DMS114 treated with DMSO at 0.1 percent for 48 hours (cell line): ENCODE measurements around the gene INPP5J.

Experiments
- DNase-seq: peaks from one replicate; lab custom pipeline; 2025; ENCODE audit not compliant: unreplicated experiment; lab: John Stamatoyannopoulos, UW

The INPP5J gene

DNA sequence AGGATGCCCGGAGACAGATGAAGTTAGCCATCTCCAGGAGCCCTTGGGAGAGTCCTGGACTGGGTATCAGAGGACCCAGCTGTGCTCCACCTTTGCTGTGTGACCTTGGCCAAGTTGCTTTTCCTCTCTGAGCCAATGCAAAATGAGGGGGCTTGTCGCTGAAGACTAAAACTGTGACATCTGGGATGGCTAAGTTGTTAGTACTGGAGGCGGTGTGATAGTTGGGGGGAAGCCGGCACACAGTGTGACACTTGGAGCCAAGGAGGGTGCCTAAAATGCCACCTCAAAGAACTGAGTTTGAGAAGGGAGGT lies 481 bp downstream of the INPP5J start:
- no peak for DNase-seq

DNA sequence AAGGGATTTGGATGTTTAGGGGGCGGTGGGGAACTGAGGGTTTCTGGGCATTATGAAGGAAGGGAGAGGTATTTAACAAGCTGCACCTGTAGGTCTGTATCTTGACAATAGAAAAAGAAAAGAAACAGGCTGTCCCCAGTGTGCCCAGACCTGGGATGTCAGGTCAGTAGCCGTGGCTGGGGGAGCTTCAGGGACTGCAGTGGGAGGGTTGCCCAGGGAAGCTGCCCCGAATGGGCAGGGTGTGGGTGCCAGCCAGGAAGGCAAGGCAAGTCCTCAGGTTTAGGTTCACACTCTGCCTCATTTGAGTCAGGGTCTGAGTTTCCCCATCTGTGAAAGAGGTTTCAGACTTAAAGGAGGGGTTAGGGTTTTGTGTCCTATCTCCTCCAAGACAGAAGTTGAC lies 1.5 kb downstream of the INPP5J start:
- DNase-seq: no peak

DNA sequence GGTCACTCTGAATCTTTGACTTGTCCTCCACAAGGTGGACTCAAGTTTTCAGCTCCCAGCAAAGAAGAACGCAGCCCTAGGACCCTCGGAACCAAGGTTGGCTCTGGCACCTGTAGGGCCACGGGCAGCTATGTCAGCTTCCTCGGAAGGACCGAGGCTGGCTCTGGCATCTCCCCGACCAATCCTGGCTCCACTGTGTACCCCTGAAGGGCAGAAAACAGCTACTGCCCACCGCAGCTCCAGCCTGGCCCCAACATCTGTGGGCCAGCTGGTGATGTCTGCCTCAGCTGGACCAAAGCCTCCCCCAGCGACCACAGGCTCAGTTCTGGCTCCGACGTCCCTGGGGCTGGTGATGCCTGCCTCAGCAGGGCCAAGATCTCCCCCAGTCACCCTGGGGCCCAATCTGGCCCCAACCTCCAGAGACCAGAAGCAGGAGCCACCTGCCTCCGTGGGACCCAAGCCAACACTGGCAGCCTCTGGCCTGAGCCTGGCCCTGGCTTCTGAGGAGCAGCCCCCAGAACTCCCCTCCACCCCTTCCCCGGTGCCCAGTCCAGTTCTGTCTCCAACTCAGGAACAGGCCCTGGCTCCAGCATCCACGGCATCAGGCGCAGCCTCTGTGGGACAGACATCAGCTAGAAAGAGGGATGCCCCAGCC lies 2.2 kb downstream of the INPP5J start:
- DNase-seq: no peak

DNA sequence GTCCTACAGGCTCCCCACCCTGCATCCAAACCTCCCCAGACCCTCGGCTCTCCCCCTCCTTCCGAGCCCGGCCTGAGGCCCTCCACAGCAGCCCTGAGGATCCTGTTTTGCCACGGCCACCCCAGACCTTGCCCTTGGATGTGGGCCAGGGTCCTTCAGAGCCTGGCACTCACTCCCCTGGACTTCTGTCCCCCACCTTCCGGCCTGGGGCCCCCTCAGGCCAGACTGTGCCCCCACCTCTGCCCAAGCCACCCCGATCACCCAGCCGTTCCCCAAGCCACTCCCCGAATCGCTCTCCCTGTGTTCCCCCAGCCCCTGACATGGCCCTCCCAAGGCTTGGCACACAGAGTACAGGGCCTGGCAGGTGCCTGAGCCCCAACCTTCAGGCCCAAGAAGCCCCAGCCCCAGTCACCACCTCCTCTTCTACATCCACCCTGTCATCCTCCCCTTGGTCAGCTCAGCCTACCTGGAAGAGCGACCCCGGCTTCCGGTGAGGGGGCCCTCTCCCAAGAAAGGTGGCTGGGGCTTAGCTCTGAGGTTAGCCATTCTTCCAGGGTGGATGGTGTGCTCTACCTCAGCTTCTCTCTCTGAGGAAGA lies 2.9 kb downstream of the INPP5J start:
- DNase-seq: no peak

DNA sequence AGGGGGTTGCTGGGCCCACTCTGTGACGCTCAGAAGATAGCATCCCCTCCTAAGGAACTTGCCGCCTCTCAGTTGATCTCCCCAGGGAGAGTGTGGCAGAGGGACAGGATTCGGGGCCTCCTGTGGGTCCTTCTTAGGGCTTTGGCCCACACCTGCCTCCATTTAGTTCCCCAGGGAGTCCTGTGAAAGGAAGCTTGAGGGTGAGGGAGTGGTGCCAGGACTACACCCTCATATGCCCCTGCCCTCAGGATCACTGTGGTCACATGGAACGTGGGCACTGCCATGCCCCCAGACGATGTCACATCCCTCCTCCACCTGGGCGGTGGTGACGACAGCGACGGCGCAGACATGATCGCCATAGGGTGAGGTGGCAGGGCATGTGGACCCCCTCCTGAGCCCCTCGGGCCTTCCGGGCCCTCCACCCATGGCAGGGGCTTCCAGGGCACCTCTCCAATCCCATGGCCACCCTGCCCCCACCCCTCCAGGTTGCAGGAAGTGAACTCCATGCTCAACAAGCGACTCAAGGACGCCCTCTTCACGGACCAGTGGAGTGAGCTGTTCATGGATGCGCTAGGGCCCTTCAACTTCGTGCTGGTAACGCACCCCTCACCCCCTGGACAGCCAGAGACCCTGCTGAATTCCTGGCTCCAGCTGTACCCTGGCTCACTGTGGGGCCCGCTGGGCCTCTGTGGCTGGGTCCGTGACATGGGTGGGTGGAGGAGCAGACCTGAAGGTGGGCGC lies 3.5 kb downstream of the INPP5J start:
- DNase-seq: no peak

DNA sequence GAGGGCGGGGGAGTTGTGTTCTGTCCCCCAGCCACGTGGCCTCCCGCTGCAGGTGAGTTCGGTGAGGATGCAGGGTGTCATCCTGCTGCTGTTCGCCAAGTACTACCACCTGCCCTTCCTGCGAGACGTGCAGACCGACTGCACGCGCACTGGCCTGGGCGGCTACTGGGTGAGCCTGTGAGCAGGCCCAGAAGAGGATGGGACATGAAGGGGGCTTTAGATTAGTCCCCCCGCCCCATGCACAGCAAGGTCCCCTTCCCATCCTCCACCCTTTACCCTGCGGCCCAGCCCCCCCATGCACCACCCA lies 4.1 kb downstream of the INPP5J start:
- no peak for DNase-seq

DNA sequence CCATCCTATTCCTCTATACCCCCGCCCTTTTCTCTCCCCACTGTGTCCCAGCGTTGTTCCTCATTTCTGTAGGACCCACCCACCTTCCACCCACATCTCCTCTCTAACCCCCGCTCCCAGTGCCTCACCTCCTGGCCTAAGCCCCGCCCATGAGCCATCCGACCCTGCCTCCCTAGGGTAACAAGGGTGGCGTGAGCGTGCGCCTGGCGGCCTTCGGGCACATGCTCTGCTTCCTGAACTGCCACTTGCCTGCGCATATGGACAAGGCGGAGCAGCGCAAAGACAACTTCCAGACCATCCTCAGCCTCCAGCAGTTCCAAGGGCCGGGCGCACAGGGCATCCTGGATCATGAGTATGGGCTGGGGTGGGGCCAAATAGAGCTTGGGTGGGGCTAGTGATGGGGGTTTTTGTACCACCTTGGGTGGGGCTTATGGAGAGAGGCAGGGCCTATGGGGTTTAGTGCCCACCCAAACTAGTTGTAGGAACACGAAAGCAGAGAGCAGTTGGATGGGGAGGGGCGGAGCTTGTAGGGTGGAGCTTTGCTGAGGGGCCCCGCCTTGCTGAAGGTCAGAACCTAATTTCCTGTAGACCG lies 4.5 kb downstream of the INPP5J start:
- DNase-seq: no peak

DNA sequence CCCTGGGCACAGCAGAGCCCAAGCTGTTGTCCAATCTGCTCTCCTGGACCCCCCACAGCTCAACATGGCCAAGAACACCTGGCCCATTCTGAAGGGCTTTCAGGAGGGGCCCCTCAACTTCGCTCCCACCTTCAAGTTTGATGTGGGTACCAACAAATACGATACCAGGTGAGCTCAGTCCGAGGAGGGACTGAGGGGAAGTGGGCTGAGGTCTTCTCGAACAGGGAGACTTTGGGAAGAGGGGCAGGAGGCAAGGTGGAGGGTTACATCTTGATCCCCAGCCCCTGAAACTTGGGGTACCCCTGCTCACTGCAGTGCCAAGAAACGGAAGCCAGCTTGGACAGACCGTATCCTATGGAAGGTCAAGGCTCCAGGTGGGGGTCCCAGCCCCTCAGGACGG lies 5.4 kb downstream of the INPP5J start:
- DNase-seq: no peak

DNA sequence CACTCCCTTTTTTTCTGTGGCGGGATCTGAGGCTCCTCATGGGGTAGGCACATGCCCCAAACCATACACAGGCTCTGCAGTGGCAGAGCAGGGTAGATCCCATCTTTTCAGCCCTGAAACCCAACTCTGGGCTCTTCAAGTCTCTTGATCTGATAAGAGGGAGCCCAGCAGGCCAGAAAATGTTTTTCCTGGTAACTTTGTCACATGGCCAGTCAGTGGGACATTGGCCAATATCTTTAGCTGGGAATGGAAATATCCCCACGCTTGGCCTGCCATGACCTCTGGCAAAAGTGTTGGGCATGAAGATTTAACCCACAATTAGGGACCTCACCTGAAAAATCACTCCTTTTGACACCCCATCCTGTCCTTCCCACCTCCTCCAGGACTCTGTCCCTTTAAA lies 8.1 kb downstream of the INPP5J start:
- no peak for DNase-seq

DNA sequence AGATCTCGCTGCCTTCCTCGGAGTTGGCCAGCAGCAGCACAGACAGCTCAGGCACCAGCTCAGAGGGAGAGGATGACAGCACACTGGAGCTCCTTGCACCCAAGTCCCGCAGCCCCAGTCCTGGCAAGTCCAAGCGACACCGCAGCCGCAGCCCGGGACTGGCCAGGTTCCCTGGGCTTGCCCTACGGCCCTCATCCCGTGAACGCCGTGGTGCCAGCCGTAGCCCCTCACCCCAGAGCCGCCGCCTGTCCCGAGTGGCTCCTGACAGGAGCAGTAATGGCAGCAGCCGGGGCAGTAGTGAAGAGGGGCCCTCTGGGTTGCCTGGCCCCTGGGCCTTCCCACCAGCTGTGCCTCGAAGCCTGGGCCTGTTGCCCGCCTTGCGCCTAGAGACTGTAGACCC lies 11.1 kb downstream of the INPP5J start:
- no peak for DNase-seq

DNA sequence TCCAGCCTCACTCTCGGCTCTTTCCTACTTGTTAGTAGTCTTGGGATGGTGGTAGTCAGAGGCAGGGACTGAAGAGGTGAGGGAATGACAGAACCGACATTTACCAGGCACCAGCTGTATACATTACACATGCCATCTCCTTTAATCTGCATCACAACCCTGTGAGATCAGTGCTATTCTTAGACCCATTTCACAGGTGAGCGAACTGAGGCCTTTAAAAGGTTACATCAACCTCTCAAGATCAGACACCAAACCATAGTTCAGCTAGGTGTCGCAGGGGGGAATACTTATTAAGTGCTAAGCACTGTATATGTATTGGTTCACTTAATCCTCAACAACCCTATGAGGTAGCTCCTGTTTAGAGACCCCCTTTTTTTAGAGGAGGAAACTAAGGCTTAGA lies 11.9 kb downstream of the INPP5J start:
- no peak for DNase-seq

DNA sequence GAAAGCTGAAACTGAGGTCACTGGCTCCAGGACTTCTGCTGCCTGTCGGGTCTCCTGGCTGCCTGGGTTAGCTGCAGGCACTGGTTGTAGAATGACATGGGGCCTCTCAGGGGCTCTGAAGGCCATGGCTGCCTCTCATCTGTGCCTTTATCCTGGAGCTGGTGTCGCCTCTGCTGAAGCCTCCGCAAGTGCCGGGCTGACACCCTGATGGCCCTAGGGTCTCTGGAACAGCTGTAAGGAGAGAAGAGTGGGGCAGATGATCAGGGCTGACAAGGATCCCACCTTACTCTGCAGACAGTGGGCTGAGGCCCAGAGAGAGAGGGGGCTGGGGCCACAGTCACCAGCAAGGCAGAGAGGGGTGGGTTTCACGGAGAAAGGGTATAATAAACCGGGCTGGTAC lies 12.9 kb downstream of the INPP5J start:
- no peak for DNase-seq

DNA sequence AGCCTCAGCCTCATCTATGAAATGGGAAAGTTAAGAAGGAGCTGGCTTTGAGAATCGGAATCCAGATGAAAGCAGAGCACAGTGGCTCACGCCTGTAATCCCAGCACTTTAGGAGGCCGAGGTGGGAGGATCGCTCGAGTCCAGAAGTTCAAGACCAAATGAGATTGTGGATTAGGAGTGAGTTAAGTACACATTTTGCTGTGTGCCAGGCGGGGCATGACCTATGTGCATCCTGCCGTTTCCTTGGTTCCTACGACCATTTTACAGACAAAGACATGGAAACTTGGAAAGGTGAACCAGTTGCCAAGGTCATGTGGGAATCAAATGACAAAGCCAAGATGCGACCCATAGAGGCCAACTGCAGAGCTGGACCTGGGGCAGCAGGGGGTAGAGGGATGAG lies 13.4 kb downstream of the INPP5J start:
- DNase-seq: no peak

DNA sequence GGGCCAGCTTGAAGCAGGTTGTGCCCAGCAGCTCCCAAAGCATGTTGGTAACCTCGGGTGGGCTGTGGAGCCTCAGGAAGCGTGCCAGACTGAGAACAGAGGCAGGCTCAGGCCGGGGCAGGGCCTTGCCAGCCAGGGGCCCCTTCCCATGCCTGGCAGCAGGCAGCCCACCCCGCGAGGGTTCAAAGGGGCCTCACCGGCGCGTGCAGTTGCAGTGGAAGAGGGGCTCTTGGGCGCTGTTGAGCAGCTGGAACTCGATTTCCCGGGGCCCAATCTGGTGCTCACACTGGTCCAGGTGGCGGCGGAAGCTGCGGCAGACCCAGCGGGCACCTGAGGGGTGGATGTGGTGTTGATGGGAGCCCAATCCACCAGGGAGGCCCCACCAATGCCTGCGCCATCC lies 13.9 kb downstream of the INPP5J start:
- DNase-seq: no peak

DNA sequence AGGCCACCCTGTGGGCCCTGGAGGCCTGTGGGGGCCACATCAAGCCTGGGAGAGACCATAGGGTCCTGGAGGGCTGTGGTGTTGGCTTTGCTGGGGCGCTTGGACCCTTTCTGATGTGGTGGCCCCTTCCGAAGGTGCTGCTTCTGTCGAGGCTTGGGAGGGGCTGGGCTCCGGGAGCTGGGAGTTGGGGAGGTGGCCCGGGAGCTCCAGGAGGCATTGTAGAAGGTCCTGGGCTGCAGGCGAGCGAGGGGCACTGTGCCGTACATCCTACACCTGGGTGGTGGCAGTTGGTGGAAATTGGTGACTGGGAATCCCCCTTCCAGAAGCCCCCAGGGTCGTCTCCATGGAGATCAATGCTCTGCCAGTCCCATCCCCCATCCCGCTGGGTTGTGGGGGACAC lies 15.0 kb downstream of the INPP5J start:
- DNase-seq: no peak

DNA sequence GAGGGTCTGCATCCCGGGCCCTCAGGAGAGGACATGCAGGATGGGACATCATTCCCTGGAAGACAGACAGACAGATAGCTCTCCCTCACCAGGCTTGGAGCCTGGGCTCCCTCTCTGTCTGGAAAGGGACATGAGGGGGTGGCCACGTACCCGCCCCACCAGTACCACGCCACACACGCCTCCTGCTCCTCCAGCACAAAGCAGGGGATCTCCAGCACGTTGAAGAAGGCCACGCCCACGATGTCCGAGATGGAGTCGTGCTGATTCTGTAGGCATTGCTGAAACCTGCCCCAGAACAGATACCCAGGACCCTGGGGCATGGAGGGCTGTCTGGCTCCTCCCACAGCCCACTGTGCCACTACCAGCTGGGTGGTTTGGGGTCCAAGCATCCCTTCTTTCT lies 15.4 kb downstream of the INPP5J start:
- DNase-seq: no peak

DNA sequence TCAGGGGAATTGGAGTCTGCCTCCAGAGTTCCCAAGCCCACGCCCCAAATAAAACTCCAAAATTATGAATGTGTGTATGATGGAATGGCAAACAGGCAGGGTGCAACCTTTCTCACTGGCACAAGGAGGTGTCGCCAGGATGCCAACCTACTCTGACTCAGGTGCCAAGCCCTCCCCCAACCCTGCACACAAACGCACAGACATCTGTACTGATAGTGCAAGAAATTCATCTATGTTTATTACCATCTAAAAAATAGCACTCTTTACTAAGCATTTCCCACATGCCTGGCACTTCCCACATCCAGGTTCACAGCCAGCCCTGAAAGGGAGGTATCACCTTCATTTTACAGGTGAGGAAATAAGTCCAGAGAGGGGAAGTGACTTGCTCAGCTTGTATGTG lies 16.3 kb downstream of the INPP5J start:
- DNase-seq: no peak

DNA sequence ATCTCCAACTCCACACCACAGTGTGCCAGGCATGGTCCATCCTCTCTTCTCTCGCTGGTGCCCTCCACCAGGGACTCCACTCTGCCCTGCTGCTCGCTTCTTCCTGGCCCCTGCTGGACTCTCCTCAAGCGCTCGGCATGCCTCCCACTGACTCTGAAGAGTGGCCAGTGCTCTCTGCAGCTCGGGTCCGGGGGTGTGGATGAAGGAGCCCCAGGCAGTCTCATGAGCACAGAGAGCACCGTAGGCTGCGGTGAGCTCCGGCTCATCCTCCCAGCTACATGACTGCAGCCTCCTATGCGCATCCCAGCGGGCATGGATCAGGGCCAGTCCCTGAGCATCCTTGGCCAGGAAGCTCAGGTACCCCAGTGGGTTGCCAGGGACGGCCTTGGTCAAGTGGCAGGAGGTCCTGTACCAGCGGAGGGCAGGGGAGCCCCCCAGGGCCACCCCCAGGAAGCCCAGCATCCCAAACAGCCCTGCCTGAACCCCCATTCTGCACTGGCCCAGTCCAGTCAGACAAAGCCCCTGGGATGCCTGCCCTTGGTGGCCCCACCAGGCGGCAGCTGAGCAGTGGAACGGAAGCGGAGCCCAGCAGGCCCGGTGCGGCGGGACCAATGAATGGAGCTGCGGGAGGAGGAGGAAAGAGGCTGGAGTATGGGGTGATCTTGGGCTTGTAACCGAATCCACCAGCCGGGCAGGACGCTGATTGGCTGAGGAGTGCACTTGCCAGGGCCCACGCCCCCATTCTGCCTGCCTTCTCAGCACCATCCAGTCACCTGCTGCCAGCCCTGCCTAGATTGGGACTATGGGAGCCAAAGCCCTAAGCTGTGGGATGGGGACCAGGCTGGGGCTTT lies 17.3 kb downstream of the INPP5J start, which contains the start of gene PLA2G3:
Gene PLA2G3, minus strand, starts transcription at position 643 of the 851 bp plus-strand sequence. Its CDS starts 154 bp downstream, at position 489.
- DNase-seq: no peak

DNA sequence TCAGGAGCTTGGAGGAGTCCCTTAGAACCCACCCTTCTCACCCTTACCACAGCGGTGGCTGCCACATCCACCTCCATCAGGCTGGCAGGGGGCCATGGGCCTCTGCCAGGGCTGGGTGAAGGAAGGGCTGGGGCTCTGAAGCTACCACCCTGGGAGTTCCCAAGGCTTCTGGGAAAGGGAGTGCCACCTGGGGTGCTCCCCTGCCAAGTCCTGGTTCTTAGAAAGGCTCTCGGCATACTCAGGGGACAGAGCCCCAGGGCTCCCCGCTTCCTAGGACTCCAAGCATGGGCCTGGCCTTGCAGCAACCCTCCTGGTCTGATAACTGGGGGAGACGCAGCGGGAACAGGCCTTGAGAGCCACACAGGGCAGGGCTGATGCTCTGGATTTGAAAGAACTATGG lies 18.0 kb downstream of the INPP5J start:
- DNase-seq: no peak

DNA sequence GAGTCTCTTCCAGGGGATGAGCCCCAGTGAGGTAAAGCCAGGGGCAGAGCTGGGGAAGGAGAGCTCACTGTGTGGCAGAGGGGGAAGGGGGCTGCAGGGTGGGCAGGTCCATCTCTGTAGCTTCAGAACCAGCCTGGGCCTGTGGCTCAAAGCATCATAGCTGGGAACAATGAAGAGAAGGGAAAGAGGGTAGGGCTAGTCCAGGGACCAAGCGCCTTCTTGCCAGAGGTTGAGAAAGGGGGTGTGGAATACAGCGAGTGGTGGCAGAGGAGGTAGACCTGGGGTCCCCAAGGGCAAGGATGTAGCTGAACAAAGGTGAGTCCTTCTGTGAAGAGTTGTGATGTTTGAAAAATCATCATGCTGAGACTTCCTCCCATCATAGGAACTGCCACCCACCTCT lies 18.8 kb downstream of the INPP5J start:
- DNase-seq: no peak

DNA sequence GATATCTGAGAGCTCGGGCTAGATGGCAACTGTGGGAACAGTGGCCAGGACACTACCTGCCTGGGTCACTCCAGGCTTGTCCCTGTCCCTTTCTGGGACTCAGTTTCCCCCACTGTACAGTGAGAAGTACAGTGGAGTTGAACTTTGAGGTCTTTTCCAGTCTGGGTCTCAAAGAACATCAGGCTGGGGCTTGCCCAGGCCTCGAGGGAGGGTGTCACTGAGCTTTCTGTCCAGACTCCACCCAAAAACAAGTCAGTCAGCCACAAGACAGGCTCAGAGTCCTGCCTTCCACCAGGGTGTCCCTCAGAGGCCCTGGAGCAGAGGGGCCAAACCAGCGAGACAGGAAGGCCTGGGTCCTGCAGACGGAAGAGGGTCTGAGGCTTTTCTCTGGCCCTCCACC lies 19.5 kb downstream of the INPP5J start:
- no peak for DNase-seq

DNA sequence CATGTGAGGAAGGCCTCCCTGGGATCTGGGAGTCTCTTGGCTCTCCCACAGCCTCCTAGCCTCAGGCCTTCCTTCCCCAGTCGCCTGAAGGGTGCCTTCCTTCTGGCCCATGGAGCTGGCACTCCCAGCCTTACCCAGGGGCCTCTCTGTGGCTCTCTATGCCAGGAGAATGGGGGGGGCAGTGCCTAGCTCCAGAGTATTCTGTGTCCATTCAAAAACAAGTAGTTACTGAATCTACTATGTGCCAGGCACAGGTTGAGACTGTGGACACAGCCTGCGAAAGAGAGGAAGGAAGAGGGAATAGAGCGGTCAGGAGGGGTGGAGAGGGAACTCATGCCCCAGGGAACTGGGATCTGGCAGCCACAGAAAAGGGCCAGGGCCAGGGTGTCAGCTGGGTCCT lies 20.3 kb downstream of the INPP5J start:
- DNase-seq: no peak
